GM19351 (cell line): ENCODE data around the gene CYB561A3.

Source experiments
- ATAC-seq: cut with Tn5 transposase; IDR thresholded peaks from one replicate; pipeline ENCODE4 v1.9.1; 2021; ENCODE audit warnings: mild to moderate bottlenecking, moderate library complexity; ENCODE audit not compliant: unreplicated experiment

The CYB561A3 gene

GRCh38 chr11:61329871-61330270 is 31.8 kb downstream of the CYB561A3 start:
- ATAC-seq, result no peak

DNA sequence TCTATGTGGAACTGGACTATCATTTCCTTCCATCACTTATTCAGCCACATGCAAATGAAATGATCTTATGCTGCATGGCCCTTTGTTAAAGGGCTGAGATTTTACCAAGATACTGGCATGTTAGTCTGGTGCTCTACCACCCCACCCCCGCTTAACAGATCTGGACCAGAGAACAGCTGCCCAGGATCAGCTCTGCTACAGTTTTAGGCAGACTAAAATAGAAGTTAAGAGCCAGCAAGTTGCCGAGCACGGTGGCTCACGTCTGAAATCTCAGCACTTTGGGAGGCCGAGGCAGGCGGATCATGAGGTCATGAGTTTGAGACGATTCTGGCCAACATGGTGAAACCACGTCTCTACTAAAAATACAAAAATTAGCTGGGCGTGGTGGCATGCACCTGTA is 33.3 kb downstream of the CYB561A3 start:
- no peak for ATAC-seq

DNA sequence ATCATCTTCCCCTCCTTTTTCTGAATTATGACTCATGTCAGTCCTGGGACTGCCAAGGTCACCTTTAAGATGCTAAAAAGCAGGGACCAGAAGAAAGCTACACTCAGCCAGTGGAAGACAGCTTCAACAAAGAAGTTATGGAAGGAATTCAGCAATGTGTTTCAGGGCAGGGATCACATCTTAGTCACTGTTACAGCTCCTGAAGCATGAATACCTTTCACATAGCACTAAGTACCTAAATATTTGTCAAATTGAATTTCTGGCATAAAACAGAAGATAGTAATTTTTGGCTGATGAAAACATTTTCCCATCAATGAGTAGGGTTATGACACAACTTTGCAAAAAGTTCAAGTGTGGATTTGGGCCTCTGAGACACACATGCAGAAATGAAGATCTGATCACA is 34.0 kb downstream of the CYB561A3 start:
- ATAC-seq, result no peak

- ATAC-seq, result no peak
Observed at GRCh38 chr11:61325649-61326414, 35.9 kb downstream of the CYB561A3 start.

GRCh38 chr11:61315260-61315659 is 46.4 kb downstream of the CYB561A3 start:
- no peak for ATAC-seq

GRCh38 chr11:61310749-61311148 is 50.9 kb downstream of the CYB561A3 start:
- ATAC-seq, result no peak

GRCh38 chr11:61309739-61310138 is 51.9 kb downstream of the CYB561A3 start:
- no peak for ATAC-seq

- ATAC-seq, result no peak
Observed at GRCh38 chr11:61309141-61309540, 52.5 kb downstream of the CYB561A3 start.

- ATAC-seq, result no peak
Observed at GRCh38 chr11:61307354-61307753, 54.3 kb downstream of the CYB561A3 start.

DNA sequence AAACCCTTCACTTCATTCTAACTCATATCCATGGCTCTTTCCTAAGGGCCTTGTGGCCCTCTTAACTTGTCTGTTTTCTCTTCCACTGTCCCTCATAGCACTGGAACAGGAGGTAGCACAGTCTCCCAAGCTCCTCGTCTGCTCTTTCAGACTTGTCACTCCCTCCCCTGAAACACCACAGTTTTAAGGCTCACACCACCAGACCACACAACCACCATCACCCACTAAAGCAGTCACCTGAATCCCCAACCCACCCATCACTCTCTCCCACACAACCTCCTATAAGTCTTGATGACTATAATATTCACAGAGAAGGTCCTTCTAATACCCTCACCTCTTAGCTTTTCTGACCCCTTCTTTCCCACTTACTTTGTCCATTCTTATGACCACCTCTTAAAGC is 55.5 kb downstream of the CYB561A3 start:
- ATAC-seq, result no peak

GRCh38 chr11:61305417-61305816 is 56.3 kb downstream of the CYB561A3 start:
- no peak for ATAC-seq

DNA sequence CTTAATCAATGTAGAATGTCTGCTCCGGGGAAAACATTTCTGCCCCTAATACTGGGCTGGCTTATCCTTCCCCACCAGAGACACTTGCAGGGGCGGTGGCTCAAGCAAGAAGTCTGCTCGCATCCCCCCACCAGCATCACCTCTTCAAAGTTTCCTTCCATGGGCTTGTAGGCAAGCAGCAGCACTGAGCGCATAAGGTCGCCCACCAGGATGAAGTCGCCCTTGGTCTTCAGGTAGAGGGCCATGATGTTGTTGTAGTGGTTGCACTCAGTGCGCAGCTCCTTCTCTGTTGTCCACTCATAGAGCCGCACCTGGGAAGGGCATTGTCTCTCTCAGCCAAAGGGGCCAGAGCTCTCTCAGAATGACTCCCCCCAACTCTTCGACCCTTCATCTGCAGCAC is 58.0 kb downstream of the CYB561A3 start:
- ATAC-seq, result no peak

- no peak for ATAC-seq
Observed at GRCh38 chr11:61302550-61302949, 59.1 kb downstream of the CYB561A3 start.
